IPS-11a (cell line): ENCODE measurements around the gene ANO8.
"Not testable (repeated sequence)": the region's sequence is repeated elsewhere in the genome, so short reads cannot be mapped to it uniquely, and the experiment has no call there.

Experiments used
- H3K4me3 ChIP-seq: one replicate; pipeline ENCODE4 v1.5.1; 2013; ENCODE audit warnings: low read depth, low read length, control low read depth

The ANO8 gene, protein sequence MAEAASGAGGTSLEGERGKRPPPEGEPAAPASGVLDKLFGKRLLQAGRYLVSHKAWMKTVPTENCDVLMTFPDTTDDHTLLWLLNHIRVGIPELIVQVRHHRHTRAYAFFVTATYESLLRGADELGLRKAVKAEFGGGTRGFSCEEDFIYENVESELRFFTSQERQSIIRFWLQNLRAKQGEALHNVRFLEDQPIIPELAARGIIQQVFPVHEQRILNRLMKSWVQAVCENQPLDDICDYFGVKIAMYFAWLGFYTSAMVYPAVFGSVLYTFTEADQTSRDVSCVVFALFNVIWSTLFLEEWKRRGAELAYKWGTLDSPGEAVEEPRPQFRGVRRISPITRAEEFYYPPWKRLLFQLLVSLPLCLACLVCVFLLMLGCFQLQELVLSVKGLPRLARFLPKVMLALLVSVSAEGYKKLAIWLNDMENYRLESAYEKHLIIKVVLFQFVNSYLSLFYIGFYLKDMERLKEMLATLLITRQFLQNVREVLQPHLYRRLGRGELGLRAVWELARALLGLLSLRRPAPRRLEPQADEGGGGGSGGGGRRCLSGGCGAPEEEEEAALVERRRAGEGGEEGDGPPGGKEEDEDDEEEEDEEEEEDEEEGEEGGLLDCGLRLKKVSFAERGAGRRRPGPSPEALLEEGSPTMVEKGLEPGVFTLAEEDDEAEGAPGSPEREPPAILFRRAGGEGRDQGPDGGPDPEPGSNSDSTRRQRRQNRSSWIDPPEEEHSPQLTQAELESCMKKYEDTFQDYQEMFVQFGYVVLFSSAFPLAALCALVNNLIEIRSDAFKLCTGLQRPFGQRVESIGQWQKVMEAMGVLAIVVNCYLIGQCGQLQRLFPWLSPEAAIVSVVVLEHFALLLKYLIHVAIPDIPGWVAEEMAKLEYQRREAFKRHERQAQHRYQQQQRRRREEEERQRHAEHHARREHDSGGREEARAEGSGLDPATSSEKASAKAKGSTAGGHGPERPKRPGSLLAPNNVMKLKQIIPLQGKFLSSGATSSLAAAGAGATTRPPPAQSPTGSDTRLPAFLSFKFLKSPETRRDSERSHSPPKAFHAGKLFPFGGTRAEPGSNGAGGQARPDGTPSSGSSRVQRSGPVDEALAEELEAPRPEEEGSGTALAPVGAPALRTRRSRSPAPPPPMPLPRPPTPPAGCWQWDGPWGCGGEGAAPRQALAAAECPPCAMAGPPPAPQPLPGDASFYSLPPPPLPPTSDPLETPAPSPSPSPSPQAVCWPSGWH

DNA sequence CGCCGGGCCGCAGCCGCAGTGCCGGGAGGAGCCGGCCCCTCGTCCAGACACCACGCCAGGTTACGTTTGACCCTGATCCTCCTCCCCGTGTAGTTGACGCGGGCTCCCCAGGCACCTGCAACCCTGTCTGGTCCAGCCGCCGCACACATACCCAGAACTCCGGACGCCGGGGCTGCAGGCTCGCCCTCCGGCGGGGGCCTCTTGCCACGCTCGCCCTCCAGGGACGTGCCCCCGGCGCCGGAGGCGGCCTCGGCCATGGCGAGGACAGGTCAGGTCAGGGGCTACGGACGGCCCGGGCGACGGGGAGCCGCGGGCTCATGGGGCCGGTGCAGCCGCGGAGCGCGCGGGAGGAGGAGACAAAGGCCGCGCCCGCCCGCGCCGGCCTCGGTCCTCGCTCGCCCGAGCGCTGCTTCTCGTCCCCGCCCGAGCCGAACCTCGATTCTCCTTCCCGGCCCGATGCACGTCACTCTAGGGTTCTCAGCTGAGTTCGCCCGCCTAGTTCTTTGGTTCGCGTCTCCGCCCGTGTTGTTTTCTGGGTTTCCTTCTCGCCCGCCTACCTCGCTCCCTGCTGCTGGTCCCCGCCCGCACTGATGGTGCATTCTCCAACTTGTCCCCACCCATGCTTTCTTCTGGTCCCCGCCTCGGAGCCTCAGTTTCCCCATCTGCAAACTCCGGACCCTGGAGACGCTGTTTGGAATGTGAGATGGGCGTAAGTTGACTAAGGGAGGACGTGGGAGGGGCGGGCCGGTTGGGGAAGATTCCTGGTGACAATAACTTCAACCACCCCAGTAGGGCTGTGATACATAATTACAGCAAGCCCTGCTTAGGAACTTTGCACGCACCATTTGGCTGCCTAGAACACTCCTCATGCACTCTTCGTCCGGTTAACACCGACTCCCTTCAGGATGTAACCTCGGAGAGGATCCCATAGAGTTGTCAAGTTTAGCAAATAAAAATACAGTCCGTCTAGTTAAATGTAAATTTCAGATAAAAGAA is at the start of gene ANO8:
Gene ANO8 (minus strand): TSS at position 442 of the 996 bp plus-strand sequence. CDS start 185 bp downstream, at position 257.
- peak within 1 kb of the TSS; percentile 69 for H3K4me3 ChIP-seq

DNA sequence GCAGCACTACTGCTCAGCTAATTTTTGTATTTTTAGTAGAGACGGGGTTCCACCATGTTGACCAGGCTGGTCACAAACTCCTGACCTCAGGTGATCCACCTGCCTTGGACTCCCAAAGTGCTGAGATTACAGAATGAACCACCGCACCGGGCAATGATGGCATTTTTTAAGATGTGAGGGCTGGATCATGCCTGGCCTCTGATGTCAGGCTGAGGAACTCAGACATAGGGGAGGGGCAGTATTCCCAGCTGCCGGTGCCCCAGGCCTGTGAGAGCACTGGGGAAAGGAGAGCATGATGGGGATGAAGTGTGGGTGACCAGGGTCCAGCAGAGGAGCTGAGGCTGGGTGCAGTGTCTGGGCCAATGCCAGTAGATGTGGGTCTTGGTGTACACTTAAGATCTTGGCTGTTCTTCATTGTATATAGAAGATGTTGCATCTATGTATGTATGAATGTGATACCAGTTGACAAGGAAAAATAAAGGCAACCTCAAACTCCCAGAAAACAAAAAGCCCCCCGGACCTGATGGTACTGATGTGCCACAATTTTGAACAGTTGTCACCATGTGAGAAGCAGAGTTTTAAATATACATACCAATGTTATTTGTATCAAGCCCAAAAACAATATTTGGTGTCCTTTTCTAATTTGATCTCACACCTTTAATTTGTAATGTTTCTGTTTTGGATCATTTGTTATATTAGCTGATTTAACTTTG is 45.9 kb upstream of the ANO8 start:
- no peak overlapping the region for H3K4me3 ChIP-seq

DNA sequence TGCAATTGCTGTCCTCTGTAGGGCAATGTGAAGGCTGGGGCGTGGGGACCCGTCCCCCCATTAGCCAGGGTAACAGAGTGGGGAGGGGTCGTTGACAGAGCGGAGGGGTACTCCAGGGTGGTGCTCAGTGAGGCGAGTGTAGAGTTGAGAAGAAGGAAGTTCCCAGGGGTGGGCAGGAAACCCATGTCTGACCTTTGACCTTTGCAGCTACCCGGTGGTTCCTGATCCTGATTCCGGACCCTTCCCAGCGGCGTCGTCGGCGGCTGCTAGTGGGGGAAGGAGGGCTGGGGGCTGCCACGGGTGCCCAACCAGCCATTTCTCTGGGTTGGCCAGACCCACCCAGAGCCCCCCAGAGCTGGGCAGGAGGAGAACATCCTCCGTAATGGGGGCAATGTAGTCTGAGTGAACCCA is 44.6 kb upstream of the ANO8 start:
- no peak overlapping the region for H3K4me3 ChIP-seq

DNA sequence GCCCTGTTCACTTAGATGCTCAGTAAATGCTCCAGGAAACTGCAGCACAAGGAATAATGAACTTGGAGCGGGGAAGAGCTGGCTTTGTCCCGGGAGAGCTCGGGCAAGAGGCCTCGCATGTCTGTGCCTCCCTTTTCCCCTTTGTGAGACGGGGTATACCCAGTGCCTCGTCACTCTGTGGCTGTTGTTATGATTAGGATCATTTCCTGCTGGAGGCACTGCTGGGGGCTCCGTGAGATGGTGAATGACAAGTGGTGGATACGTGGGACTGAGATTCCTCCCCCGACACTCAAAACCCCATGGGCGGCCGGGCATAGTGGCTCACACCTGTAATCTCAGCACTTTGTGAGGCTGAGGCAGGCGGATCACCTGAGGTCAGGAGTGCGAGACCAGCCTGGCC is 43.6 kb upstream of the ANO8 start:
- no peak overlapping the region for H3K4me3 ChIP-seq

DNA sequence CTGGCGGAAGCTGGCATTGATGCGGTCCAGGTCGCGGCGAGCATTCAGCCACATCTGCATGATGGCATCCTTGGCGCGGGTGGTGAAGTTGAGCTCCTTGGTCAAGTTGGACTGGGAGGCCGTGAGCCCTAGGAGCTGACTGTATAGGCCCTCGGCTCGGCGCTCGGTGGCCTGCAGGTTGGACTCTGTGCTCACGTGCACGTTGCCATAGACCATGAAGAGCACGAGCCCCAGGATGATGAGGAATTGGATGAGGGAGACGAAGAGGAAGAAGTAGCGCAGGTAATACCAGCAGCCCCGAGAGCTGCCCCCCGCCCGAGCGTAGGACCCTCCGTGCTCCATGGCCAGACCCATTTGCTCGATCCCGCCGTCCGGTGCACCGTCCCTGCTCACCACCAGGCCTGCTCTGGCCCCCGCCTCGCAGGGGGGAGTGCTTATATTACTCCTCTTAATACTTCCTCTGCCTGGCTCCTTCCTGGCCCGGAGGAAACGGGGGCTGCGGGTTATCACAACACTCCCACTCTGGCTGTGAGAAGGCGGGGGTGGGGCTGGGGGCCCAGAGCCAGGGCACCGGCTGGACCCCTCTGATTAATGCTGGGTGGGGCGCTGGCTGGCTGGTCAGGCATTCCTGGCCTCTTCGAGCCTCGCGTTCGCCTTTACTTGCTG is 42.4 kb upstream of the ANO8 start, which contains the start of gene PLVAP:
Gene PLVAP (minus strand): TSS at position 408 of the 666 bp plus-strand sequence. CDS start 54 bp downstream, at position 354.
- H3K4me3 ChIP-seq: no peak within 1 kb of the TSS

DNA sequence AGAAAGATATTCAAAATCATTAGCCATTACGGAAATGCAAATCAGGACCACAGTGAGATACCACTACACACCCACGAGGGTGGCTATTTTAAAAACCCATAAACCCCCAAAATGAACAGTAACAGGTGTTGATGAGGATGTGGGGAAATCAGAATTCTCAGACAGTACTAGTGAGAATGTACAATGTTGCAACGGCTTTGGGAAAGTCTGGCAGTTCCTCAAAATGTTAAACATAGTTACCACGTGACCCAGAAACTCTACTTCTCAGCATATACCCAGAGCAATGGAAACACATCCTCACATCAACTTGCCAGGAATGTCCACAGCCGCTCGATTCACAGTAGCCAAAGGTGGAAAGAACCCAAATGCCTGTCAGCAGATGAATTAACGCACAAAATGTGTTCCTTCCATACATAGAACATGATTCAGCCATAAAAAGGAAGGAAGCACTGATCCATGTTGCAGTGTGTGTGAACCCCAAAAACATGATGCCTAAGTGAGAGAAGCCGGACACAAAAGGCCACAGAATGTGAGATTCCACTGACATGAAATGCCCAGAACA is 35.5 kb upstream of the ANO8 start:
- H3K4me3 ChIP-seq: no peak overlapping the region

DNA sequence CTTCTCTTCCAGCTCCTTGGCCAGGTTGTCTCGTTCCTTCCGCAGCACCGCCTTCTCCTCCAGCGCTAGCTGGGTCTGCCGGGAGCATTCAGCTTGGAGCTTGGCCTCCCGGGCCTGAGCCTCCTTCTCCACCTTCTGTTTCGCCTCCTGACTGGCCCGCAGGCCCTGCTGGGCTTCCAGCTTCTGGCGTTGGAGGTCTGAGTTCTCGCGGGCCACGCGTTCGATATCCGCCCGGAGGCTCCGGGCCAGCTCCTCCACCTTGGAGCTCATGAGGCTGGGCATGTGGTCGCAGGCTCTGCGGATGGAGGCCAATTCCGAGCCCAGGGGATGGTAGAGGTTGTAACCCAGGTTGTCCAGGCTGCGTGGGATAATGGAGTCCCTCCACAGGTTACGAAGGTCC is 30.7 kb upstream of the ANO8 start:
- no peak overlapping the region for H3K4me3 ChIP-seq

DNA sequence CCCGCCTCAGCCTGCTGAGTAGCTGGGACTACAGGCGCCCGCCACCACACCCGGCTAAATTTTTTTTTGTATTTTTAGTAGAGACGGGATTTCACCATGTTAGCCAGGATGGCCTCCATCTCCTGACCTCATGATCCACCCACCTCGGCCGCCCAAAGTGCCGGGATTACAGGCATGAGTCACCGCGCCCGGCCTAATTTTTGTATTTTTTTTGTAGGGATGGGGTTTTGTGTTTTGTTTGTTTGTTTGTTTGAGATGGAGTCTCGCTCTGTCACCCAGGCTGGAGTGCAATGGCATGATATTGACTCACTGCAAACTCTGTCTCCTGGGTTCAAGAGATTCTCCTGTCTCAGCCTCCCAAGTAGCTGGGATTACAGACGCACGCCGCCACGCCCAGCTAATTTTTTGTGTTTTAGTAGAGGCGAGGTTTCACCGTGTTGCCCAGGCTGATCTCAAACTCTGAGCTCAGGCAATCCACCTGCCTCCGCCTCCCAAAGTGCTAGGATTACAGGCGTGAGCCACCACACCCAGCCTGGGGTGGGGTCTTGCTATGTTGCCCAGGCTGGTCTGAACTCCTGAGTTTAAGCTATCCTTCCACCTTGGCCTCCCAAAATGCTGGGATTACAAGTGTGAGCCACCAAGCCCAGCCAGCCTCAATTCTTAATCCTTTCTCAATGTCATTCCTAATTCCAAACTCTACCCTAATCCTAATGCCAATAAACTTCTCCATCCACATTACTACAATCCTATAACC is 29.4 kb upstream of the ANO8 start:
- not testable (repeated sequence) for H3K4me3 ChIP-seq

DNA sequence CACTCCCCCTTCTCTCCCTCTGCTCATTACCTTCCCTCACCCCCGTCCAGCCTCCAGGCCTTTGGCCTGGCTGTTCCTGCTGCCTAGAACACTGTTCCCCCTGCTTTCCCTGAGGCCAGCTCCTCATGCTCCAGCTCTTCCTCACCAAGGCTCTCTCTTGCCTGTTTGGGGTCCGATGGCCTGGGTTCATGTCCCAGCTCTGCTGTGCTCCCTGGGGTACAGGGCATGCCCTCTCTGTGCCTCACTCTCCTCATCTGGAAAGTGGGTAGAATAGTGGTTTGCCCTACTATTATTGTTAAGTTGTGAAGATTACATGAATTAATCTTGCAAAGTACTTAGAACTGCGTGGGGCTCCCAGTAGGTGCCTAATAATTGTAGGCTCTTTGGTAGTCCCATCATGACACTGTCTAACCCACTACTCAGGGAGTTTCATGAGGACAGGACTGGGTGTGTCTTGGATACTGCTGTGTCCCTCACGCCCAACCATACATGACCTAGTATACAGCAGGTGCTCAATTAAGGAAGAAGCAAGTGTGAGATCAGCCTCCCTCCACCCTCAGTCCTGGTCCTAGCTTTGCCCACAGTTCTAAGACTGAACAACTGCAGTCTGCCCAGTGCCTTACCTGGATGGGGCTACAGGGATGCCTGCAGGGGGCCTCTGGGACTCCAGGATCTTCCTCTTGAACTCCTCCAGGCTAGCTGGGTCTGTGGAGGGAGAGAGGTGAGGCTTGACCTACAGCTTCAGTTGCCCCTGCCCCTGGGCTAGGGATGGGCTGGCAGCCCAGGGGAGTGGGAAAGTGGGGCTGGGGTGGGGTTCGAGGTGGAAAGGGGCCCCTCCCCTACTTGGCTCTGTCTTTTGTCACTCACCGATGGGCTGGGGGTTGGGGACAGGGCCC is 25.5 kb upstream of the ANO8 start:
- no peak overlapping the region for H3K4me3 ChIP-seq

DNA sequence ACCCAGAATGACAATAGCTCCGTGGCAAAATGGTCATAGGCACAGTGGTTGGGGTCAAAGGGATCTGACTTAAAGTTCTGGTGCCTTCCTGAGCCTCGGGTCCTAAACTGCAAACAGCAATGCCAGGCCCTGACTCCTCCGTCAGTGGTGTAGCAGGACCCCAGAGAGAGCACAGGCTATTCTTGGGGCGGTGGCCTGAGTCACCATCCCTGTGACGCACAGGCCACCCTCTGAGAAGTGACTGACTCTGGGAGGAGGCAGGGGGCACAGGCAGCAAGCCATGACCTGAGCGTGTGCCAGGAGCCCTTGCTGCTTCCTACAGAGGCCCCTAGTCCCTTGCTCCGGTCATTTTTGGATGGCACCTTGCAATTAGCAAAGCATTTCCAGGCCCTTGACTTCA is 23.7 kb upstream of the ANO8 start:
- no peak overlapping the region for H3K4me3 ChIP-seq

DNA sequence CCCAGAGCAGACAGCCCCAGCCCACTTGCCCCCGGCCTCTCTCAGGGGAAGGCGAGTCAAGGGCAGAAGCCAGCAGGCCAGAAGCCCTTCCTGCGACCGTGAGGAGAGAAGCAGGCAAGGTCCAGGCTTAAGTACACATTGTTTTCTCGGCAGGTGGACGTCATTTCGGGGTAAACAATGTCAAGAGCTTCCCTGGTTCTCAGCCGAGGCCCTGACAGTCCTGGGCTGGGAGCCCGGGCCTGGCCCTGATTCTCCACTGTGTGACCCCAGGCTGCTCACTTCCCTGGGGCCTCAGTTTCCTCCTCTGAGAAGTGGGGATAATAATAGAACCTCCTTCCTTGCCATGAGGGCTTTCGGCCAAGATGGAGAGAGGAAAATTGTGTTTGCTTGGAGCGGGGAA is 23.1 kb upstream of the ANO8 start:
- H3K4me3 ChIP-seq: no peak overlapping the region

DNA sequence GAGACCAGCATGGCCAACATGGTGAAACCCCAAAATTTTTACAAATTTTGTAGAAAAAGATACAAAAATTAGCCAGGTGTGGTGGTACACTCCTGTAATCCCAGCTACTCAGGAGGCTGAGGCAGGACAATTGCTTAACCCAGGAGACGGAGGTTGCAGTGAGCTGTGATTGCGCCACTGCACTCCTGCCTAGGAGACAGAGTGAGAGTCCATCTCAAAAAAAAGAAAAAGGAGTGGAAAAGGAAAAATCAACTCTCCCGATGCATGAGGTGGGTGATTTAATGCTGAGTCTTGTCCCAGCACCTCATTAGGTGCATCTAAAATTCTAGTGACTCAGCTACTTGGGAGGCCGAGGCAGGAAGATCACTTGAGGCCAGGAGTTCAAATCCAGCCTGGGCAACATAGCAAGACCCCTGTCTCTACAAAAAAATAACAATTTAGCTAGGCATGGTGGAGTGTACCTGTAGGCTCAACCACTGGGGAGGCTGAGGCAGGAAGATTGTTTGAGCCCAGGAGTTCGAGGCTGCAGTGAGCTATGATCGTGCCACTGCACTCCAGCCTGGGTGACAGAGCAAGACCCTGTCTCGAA is 22.5 kb upstream of the ANO8 start:
- H3K4me3 ChIP-seq: no peak overlapping the region

DNA sequence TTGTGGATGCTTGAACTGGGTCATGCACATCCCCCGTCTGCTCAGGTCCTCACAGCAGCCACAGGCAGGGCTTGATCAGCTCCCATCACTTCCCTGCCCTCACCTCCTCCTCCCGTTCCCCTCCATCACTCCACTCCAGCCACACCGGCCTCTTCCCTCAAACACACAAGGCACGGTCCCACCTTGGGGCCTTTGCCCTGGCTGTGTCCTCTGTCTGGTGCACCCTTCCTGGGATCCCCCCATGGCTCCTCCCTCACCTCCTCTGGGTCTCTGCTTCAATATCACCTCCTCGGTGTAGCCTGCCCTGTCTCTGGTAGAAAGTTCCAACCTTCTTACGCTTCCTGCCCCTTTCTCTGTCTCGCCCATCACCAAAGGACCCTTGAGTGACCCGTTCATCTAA is 18.7 kb upstream of the ANO8 start:
- no peak overlapping the region for H3K4me3 ChIP-seq

DNA sequence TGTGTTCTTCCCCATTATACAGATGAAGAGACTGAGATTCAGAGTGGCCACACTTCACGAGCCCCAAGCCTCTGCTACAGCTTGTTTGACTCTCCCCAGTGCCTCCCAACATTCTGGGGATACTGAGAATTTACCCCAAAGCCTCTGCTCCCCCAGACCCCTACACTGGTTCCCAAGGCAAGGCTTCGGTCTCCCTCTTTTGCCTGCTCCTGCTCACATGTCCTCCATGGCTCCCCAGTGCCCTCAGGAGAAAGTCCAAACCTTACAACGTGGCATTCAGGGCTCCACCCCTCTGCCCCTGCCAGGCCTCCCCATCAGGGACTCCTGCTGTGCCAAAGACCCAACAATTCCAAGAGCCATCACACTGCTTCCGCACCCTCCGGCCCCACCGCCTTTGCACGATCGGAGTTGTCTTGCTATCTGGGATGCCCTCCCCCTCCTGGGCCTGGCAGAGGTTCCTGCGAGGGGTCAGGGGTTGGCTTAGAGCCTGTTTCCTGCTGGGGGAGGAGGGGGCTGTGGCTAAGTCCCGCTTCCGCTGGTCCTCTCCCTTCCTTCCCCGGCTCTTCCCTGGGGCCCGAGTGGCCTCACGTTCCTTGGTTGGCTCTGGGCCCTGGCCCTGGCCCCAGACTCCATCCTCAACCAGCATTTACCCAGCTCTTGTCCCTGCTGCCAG is 18.1 kb upstream of the ANO8 start:
- no peak overlapping the region for H3K4me3 ChIP-seq

DNA sequence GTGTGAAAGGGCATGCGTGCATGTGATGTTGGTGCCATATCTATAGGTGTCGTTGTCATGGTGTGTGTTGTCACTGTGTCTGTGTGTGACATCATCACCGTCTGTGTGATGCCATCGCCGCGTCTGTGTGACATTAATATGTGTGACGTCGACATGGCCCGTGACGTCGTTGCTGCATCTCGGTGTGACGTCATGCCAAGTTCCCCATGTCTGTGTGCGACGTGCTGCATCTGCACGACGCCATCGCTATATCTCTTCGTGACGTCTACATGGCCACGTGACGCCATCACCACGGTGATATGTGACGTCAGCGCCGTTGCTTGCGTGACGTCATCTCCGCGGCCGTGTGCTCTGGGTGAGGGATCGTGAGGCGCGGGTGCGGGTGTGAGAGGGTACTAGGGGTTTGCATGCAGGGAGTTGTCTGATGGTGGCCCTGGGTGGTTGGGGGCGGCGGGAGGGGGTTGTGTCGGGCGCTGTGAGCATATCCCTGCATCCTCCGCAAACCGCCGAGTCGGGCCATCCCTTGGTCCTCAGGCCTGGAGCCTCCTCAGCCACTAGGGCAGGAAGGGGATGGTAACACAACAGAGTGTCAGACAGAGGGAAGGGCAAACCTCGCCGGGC is 17.3 kb upstream of the ANO8 start:
- no peak overlapping the region for H3K4me3 ChIP-seq
